ENCODE measurements around the gene SHLD1.

DNA sequence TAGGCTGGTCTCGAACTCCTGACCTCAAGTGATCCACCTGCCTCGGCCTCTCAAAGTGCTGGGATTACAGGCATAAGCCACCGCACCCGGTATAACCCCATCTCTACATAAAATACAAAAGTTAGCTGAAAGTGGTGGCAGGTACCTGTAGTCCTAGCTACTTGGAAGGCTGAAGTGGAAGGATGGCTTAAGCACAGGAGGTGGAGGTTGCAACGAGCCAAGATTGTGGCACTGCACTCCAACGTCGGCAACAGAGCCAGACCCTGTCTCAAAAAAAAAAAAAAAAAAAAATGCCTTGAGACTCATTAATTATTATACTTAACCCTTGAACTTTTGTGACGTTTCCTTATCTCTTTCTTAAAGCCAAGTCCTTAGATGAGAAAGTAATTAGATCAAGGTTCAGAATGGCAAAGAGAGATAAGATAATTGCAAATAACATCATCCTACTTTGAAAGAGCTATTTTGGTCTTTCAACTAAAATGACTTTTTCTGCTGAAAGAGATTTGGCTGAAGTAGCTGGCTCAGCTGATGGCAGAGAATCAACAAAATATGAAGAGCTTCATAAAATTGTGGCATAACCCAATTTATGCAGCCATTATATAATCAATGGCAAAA is 4.7 kb upstream of the SHLD1 start:
- TF ChIP-seq, protein P1, sequence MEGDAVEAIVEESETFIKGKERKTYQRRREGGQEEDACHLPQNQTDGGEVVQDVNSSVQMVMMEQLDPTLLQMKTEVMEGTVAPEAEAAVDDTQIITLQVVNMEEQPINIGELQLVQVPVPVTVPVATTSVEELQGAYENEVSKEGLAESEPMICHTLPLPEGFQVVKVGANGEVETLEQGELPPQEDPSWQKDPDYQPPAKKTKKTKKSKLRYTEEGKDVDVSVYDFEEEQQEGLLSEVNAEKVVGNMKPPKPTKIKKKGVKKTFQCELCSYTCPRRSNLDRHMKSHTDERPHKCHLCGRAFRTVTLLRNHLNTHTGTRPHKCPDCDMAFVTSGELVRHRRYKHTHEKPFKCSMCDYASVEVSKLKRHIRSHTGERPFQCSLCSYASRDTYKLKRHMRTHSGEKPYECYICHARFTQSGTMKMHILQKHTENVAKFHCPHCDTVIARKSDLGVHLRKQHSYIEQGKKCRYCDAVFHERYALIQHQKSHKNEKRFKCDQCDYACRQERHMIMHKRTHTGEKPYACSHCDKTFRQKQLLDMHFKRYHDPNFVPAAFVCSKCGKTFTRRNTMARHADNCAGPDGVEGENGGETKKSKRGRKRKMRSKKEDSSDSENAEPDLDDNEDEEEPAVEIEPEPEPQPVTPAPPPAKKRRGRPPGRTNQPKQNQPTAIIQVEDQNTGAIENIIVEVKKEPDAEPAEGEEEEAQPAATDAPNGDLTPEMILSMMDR (IDR thresholded peaks at IDR 0.05) = no peak
- TF ChIP-seq POLR2A (IDR thresholded peaks at IDR 0.05) = no peak

Measured in lower leg skin (tissue), 3 donors.